Thoracic aorta (tissue), 2 donors: Measurements from ENCODE around the gene BCAS3. TPM values are rescaled to one million over a fixed set of nuclear protein-coding genes. Genes with fewer than 3 reads are reported as not detected.

Source experiments
- ATAC-seq: fragments of 150-250 bp; one replicate; pipeline ENCODE4 v1.8.0; 2017; ENCODE audit warnings: low read depth; ENCODE audit not compliant: insufficient number of reproducible peaks, low FRiP score
- DNase-seq: peaks from one replicate; pipeline ENCODE4 v3.0.0-alpha.2; 2020; ENCODE audit warnings: low spot score
- H3K27ac ChIP-seq, 2 donors: fragments of 200-600 bp; sonication (generic); 1 replicate in 1 of 2; 2 replicates in 1 of 2; pipeline ENCODE4 v1.5.1; 2016; ENCODE audit warnings: mild to moderate bottlenecking in 2 of 2, moderate library complexity in 2 of 2
- H3K27me3 ChIP-seq: fragments of 200-600 bp; sonication (generic); replicated peaks from 2 replicates; pipeline ENCODE4 v1.6.0; 2016; ENCODE audit warnings: mild to moderate bottlenecking; ENCODE audit not compliant: insufficient read depth
- H3K36me3 ChIP-seq: fragments of 200-600 bp; sonication (generic); one replicate; pipeline ENCODE4 v1.5.1; 2016
- H3K4me1 ChIP-seq, 2 donors: fragments of 200-600 bp; sonication (generic); 1 replicate in 1 of 2; 2 replicates in 1 of 2; pipeline versions ENCODE4 v1.5.1 to v1.6.0; 2016; ENCODE audit warnings: low read depth in 2 of 2, mild to moderate bottlenecking in 1 of 2; ENCODE audit not compliant: control insufficient read depth in 1 of 2
- H3K4me3 ChIP-seq: fragments of 200-600 bp; sonication (generic); 2 replicates; pipeline ENCODE4 v1.5.1; 2016; ENCODE audit warnings: mild to moderate bottlenecking
- H3K9me3 ChIP-seq: fragments of 200-600 bp; sonication (generic); 2 replicates; pipeline ENCODE4 v1.5.1; 2016
- CTCF ChIP-seq: fragments of 200-600 bp; sonication (generic); IDR thresholded peaks from one replicate; pipeline ENCODE4 v1.5.1; 2019; ENCODE audit warnings: antibody characterized with exemption
- total RNA-seq, 2 donors: library from RNA; depleted of rRNA; stranded (reverse); fragments of >200 nt; gene quantifications; one replicate each; pipeline versions ENCODE4 v1.1.0 to v1.2.3, GENCODE V29; 2016

BCAS3 gene
- total RNA-seq, 2 donors from 2014 or later, result 35.1 to 69.3 TPM

DNA sequence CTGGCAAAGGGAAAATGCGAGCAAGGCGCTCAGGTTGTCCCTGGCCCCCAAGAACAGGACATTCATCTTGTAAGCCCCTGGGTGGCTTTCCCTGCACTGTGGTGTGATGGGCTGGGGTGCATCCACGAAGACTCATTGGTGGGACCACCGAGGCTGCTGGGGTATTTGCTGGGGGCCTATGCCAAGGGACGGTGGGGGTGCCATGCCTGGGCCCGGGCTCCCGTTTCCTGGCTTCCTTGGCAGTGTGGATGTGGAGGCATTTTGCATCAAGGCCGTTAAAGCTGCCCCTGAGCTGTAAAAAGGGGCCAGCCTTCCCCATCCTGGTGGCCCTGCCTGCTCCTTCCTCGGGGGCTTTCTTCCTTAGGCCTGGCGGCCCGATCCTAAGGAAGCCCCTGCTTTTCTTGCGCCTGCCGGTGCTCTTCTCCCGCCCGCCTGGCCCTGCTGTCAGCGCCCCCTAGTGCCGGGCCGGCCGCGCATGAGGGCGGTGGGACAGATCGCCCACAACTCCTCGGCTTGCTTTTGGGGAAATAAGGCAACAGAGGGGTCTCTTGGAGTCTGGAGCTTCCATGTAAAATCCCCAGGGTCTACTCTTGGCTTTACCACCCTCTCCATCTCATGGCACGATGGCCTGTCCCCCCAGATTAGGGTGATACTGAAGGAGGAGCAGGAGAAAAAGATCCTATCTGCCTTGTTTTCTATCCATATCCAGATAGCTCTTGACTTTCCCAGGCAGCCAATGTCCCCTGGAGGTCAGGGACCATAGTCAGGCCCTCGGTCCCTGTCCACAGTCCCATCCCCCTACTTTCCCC, 712.2 kb downstream of the BCAS3 start:
- ATAC-seq, result no peak
- no peaks in the 10 kb centered on the region for H3K27me3 ChIP-seq
- no peaks in the 10 kb centered on the region for H3K36me3 ChIP-seq
- H3K9me3 ChIP-seq, result no peaks in the 10 kb centered on the region
- peaks cover 0 to 14% of the 10 kb centered on the region in 2 donors for H3K4me1 ChIP-seq
- H3K4me3 ChIP-seq, result peak overlapping the region; percentile 49
- peak; percentile 84 for TF ChIP-seq CTCF
- no peak for DNase-seq
- no peak overlapping the region for H3K27ac ChIP-seq

DNA sequence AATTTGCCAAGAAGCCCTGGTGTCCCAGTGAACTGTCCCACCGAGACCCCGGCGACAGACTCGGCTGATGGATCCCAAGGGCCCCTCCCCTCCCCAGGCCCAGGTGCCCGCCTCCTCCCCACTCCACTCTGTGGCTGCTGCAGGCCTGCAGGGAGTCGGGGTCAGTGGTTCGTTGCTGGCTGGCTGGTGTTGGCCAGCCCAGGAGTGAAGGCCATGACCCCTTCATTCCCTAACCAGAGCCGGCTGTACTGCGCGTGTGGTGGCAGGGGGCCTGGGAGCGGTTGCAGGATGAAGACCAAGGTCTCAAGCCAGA, 712.8 kb downstream of the BCAS3 start:
- Histone ChIP-seq H3K27ac (no peak overlapping the region), H3K36me3 (no peaks in the 10 kb centered on the region), H3K27me3 (no peaks in the 10 kb centered on the region), H3K4me3 (no peak overlapping the region), H3K4me1 (peaks cover 0 to 17% of the 10 kb centered on the region in 2 donors), H3K9me3 (no peaks in the 10 kb centered on the region)
- TF ChIP-seq CTCF, result no peak
- no peak for DNase-seq
- ATAC-seq, result no peak

DNA sequence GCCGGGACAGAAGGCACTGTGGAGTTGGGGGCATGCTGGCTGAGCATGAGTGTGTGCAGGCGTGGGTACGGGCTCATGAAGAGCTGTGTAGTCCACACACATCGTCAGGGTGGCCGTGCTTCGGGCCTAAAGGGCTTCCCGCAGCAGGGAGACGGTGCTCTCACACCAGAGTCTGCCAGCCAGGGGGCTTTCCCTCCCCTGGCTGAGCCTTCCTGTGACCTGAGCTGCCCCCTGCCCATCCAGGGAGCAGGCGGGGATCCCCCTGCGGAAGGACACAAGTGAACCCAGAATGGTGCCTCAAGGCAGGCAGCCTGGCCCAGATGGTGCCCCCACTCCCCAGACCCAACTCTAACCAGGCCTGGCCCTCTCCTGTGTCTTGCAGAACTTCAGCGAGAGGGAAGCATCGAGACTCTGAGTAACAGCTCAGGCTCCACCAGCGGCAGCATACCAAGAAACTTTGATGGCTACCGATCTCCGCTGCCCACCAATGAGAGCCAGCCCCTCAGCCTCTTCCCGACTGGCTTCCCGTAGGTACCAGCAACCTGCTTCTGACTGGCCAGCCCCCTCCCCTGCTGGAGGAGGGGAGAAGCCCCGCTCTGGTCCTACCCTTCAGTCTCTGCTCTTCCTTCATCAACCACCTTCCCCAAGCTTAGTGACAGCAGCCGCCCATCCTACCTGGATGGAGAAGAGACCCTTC, 714.1 kb downstream of the BCAS3 start:
- H3K36me3 ChIP-seq, result no peaks in the 10 kb centered on the region
- TF ChIP-seq CTCF, result no peak
- no peaks in the 10 kb centered on the region for H3K9me3 ChIP-seq
- no peak overlapping the region for H3K4me3 ChIP-seq
- no peak overlapping the region for H3K27ac ChIP-seq
- ATAC-seq (no peak), DNase-seq (no peak)
- H3K4me1 ChIP-seq, result peaks cover 1 to 27% of the 10 kb centered on the region in 2 donors
- no peaks in the 10 kb centered on the region for H3K27me3 ChIP-seq

DNA sequence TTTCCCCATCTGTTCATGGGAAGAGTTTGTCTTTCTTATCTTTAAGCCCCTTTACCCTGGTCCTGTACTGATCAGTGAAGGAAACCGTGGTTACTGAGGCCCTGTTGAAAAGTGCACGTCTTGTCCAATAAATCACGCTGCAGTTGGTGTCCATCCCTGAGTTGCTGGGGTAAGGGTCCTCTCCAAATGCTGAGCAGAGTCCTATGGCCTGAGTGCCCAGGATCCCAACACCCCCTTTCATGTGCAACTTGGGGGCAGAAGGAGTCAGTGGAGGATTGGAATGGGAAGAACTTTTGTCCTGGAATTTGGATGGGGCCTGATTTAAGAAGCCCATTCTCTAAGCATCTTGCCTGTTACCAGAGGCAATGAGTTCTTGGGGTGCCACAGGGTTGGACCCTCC, 715.0 kb downstream of the BCAS3 start:
- no peak for TF ChIP-seq CTCF
- H3K27ac ChIP-seq, result no peak overlapping the region
- H3K9me3 ChIP-seq, result no peaks in the 10 kb centered on the region
- H3K4me3 ChIP-seq, result no peak overlapping the region
- DNase-seq (no peak), ATAC-seq (no peak)
- H3K27me3 ChIP-seq, result no peaks in the 10 kb centered on the region
- H3K36me3 ChIP-seq, result no peaks in the 10 kb centered on the region
- H3K4me1 ChIP-seq, result peaks cover 4 to 35% of the 10 kb centered on the region in 2 donors

GRCh38 chr17:61393550-61393903, 715.9 kb downstream of the BCAS3 start:
- TF ChIP-seq CTCF, result no peak
- H3K4me1 ChIP-seq, result peaks cover 4 to 44% of the 10 kb centered on the region in 2 donors
- H3K36me3 ChIP-seq, result no peaks in the 10 kb centered on the region
- ATAC-seq, result no peak
- no peak for DNase-seq
- H3K9me3 ChIP-seq, result no peaks in the 10 kb centered on the region
- H3K27ac ChIP-seq, result no peak overlapping the region
- H3K27me3 ChIP-seq, result no peaks in the 10 kb centered on the region
- H3K4me3 ChIP-seq, result no peak overlapping the region
